GM19397 (cell line): Measurements from ENCODE around the gene MAML3.
"Not testable (repeated sequence)": the region's sequence is repeated elsewhere in the genome, so short reads cannot be mapped to it uniquely, and the experiment has no call there.

Experiments used
- ATAC-seq: cut with Tn5 transposase; IDR thresholded peaks from one replicate; pipeline ENCODE4 v1.9.1; 2021; ENCODE audit warnings: mild to moderate bottlenecking, moderate library complexity; ENCODE audit not compliant: unreplicated experiment

Gene MAML3

DNA sequence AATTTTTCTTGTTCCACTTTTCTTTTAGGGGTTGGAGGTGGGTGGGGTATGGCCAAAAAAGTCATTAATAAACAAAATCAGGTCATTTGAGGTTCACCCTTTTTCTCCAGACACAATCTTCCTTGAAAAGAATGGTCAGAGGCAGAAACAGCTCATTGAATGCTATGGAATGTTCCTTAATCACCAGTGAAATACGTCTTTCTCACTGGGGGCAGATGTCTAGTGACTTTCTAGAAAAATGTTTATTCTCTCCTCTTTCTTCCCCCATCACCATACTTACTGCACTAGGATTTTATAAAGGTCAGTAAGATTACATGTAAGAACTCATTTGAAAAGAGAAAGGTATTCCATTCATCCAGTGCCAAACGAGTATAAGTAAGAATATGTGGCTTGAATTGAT, 443.9 kb downstream of the MAML3 start:
- no peak for ATAC-seq

DNA sequence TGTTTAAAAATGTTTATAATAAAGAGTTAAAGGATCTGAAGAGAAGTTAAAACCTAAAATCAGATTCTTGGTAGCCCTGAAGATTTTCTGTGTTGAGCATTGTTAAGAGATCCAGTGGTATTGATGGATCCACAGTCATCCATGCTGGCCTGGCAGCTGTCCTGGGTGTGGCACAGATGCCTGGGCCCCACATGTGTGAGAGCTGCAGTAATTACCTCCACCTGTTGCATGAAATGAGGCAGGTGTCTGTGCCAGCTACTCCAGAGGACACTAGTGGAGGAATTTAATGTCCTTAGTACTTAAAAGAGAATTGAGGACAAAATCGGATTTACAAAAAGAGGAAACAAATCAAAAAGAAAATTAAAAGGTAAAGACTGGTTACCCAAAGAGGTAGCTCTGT, 444.3 kb downstream of the MAML3 start:
- no peak for ATAC-seq

GRCh38 chr4:139704915-139705485, 449.0 kb downstream of the MAML3 start:
- ATAC-seq, result no peak

DNA sequence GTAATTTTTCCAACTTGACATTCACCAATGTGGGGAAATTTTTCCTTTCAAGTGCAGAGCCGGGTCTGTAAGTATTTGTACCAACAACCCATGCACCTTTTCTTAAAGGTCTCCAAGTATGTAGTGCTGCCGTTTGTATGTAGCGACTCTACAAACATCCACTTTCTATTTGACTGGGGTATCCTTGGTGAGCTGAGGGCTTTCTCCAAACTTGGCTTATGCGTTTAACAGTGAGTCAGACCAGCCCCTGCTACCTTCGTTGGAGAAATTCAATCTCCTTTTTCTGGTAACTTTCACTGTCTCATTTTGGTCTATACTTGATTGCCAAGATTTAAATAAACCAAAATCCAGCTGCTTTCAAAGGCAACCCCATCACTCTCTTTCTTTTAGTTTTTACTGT, 453.4 kb downstream of the MAML3 start:
- no peak for ATAC-seq

- not testable (repeated sequence) for ATAC-seq
These were observed 455.6 kb downstream of the MAML3 start for GRCh38 chr4:139698167-139698925.

- ATAC-seq, result no peak
These were observed 457.5 kb downstream of the MAML3 start for GRCh38 chr4:139696491-139696890.

GRCh38 chr4:139694522-139695107, 459.4 kb downstream of the MAML3 start:
- ATAC-seq, result no peak

DNA sequence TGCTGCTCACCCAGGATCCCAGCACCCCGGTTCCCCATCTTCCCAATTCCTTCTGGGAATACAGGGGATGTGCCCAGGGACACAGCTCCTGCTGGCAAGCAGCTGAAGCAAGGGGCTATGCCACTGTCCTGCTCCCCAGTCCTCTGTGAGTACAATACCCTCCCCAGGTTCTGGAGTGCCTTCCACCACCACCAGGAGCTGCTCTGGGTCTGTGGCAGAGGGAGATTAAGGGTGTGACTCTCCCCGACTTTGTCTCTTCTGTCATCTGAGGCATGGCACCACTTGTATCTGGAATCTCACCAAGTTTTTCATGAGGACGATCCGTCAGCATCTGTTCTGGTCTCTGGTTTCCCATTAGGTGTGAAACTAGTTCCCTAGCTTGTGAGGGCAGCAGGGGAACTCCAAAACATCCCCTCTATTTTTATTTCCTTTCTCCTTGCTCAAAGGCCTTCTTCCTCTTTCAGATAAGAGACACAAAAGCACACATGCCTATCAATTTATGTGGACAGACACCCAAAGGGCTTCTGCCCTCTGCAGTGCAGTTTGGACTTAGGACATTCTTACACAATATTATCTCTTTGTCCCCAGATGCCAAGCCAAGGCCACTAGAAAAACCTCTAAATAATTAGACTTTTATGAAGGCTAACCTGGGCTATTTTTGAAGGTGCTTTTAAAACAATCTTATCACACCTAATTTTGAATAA, 461.5 kb downstream of the MAML3 start:
- no peak for ATAC-seq

DNA sequence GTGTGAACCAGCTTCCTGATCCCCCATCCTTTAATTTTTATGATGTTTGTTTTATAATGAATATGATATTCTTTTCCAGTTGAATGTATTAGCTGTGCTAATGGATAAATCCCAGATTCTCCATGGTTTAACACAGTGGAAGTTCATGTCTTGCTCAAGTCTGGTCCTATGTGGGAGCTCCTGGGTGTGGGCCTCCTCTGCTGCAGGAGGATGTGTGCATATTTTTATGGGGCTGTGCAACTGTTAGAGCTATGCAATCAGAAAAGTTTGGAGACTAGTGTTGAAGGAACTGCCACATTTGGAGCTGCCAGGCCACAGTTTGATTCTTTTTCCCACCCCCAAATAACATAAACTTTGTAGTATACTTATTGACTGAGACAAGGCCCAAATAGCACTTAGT, 463.6 kb downstream of the MAML3 start:
- no peak for ATAC-seq

- ATAC-seq, result no peak
These were observed 464.8 kb downstream of the MAML3 start for GRCh38 chr4:139689093-139689722.

- no peak for ATAC-seq
These were observed 467.0 kb downstream of the MAML3 start for GRCh38 chr4:139686988-139687387.

GRCh38 chr4:139686130-139686529, 467.9 kb downstream of the MAML3 start:
- ATAC-seq, result no peak

- ATAC-seq, result no peak
These were observed 468.8 kb downstream of the MAML3 start for GRCh38 chr4:139685180-139685579.

DNA sequence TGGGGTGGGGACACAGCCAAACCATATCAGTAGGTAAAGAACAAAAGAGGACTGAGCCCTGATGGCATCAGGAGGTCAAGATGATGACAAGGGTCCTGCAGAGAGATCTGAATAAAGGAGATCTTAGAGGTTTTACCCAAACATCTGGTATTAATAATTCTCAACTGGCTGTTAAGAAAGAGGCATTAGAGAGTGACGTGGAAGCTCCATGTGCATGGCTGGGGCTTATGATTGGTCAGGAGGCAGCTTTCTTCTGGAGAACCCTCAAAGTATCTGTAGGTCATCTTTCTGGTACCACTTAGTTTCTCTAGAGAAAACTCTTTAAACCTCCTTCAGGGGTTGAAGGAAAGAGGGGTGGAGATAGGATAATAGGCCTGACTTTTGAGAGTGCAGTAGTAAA, 469.6 kb downstream of the MAML3 start:
- no peak for ATAC-seq

GRCh38 chr4:139682741-139683151, 471.2 kb downstream of the MAML3 start:
- no peak for ATAC-seq

DNA sequence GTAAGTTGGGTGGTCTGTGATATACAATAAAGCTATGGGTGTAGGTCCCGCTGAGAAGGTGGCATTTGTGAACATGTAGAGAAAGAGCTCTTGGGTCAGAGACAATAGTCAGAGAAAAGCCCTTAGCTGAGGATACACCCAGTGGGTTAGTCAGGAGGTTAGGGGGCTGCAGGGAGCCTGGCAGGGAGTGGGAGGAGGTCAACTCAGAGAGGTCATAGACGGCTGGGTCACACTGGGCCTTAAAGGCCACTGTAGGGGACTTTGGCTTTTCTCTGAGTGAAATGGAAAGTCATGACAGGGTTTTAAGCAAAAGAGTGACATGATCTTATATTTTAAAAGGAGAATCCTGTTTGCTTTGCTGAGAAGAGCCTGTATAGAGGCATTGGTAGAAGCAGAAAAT, 471.7 kb downstream of the MAML3 start:
- ATAC-seq, result no peak

- ATAC-seq, result no peak
These were observed 476.9 kb downstream of the MAML3 start for GRCh38 chr4:139676913-139677585.

GRCh38 chr4:139676365-139676764, 477.6 kb downstream of the MAML3 start:
- no peak for ATAC-seq

DNA sequence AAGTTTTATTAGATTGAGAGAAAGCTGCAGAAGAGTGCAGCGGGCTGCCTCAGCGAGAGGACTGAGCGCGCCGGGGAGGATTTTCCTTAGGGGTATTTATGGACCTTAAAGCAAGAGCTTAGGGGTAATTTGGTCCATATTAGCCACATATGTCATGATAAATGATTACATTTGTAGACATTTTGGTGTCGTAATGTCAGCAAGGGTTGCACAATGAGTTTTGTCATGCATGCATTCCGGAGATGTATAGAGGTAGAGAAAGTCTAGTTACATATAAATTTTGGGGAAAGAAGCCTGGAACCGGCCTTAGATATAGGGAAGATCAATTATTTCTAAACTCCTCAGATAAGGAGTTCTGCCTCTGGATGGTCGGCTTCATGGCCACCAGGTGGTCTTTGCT, 478.3 kb downstream of the MAML3 start:
- ATAC-seq, result no peak

DNA sequence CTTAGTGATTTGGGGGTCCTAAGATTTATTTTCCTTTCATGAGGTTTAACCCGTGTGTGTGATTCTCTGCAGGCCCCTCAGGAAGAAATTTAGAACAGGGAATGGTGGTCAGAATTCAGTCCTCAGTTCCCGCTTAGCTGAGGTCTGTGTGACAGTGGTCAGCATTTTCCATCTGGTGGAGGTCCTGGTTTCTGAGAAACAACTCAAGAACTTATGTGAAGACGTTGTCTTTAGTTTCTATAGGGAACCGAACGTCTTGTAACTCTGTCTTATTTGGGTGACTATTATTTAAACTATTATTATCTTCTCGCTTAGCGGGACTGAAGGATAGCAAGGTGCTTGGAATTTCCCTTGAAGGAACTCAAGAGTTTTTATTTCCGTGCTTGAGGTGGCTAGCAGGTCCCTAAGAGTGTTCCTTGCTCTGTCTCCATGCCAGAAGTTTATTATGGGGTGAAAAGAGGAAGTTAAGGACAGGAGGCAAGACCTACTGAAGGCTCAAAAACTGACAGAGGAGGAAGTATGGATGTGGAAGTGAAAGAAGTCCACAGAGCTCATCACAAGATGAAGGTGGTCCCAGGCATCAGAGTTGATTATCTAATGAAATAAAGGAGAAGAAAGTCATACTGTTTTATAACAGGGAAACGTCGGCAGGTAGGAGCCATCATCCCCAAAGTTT, 479.0 kb downstream of the MAML3 start:
- ATAC-seq, result no peak
